GM12878 (cell line): ENCODE data around the gene TLR5. TPM values are rescaled to one million over a fixed set of nuclear protein-coding genes. Genes with fewer than 3 reads are reported as not detected.

ENCODE experiments used
- ATAC-seq: fragments of 200-7000 bp; cut with Tn5 transposase; 3 replicates; pipeline ENCODE4 v1.9.1; 2020; ENCODE audit warnings: mild to moderate bottlenecking, moderate library complexity
- BruUV-seq: library from RNA; stranded (reverse); fragments of 400-500 nt; replicated peaks from 2 replicates; lab custom pipeline; 2021; lab: Mats Ljungman, UMichigan
- CTCF ChIA-PET: fragments of 300-600 bp; sonication (Branson Sonifier 250); formaldehyde crosslinking; extraction: SDS; loops from one replicate; lab custom pipeline; 2021; ENCODE audit warnings: inconsistent platforms; lab: Yijun Ruan, JAX
- POLR2A ChIA-PET: fragments of 350-600 bp; formaldehyde crosslinking; extraction: SDS; loops from one replicate; lab custom pipeline; 2021; ENCODE audit warnings: inconsistent platforms; lab: Charles Lee
- RAD21 ChIA-PET: fragments of 300-600 bp; sonication (Branson Sonifier 250); formaldehyde crosslinking; loops from one replicate; lab custom pipeline; 2023; ENCODE audit warnings: antibody characterized with exemption; ENCODE audit not compliant: unreplicated experiment; lab: Charles Lee
- SMC1A ChIA-PET: fragments of 300-600 bp; sonication (Branson Sonifier 250); formaldehyde crosslinking; loops from one replicate; lab custom pipeline; 2023; ENCODE audit not compliant: unreplicated experiment, uncharacterized antibody; lab: Charles Lee
- DNase-seq: peaks from one replicate; pipeline ENCODE4 v3.0.0-alpha.2; 2011; ENCODE audit warnings: low read depth, low spot score
- FAIRE-seq: peaks from 3 replicates; lab custom pipeline; 2011; peaks lifted over from hg19 to GRCh38; lab: Jason Lieb, UNC
- H2AFZ ChIP-seq: 2 replicates; pipeline ENCODE4 v1.6.0; 2011; ENCODE audit warnings: low read depth, low read length, control low read depth; ENCODE audit not compliant: control insufficient read depth
- H3K27ac ChIP-seq: 2 replicates; pipeline ENCODE4 v1.5.1; 2011; ENCODE audit warnings: control low read depth; ENCODE audit not compliant: control insufficient read depth, insufficient read depth
- H3K27me3 ChIP-seq, 2 experiments: replicated peaks in 1 of 2; 2 replicates each; pipeline versions ENCODE4 v1.6.0 to v1.6.1; 2011; ENCODE audit warnings: low read length in 1 of 2; ENCODE audit not compliant: control insufficient read depth in 2 of 2, insufficient read depth in 2 of 2
- H3K36me3 ChIP-seq, 2 experiments: 2 replicates each; pipeline ENCODE4 v1.5.1; 2011; ENCODE audit warnings: low read length in 1 of 2; ENCODE audit not compliant: control insufficient read depth in 2 of 2, insufficient read depth in 2 of 2
- H3K4me1 ChIP-seq: 2 replicates; pipeline ENCODE4 v1.6.1; 2011; ENCODE audit warnings: mild to moderate bottlenecking, low read length, moderate library complexity, mixed read lengths; ENCODE audit not compliant: control insufficient read depth, insufficient read depth
- H3K4me2 ChIP-seq: 2 replicates; pipeline ENCODE4 v1.6.0; 2011; ENCODE audit warnings: control low read depth; ENCODE audit not compliant: control insufficient read depth, insufficient read depth
- H3K4me3 ChIP-seq: fragments of 200-600 bp; sonication (generic); 2 replicates; pipeline ENCODE4 v1.5.1; 2016
- H3K79me2 ChIP-seq: 2 replicates; pipeline ENCODE4 v1.6.0; 2011; ENCODE audit warnings: low read length; ENCODE audit not compliant: control insufficient read depth, insufficient read depth
- H3K9ac ChIP-seq: 2 replicates; pipeline ENCODE4 v1.8.0; 2011; ENCODE audit warnings: low read length, control low read depth, mixed read lengths; ENCODE audit not compliant: control insufficient read depth, insufficient read depth
- H3K9me3 ChIP-seq: replicated peaks from 3 replicates; pipeline ENCODE4 v1.5.1; 2011; ENCODE audit warnings: mild to moderate bottlenecking, low read length; ENCODE audit not compliant: control insufficient read depth, insufficient read depth
- H4K20me1 ChIP-seq: 2 replicates; pipeline ENCODE4 v1.6.0; 2011; ENCODE audit not compliant: control insufficient read depth, insufficient read depth
- ATF7 ChIP-seq: fragments of 450-650 bp; IDR thresholded peaks from 2 replicates; pipeline ENCODE4 v1.6.1; 2016; ENCODE audit warnings: low read depth, mild to moderate bottlenecking
- FOS ChIP-seq: IDR thresholded peaks from 3 replicates; pipeline ENCODE4 v1.6.1; 2011; ENCODE audit warnings: borderline replicate concordance; ENCODE audit not compliant: insufficient read length; ENCODE audit errors: extremely low read depth
- HDGF ChIP-seq: fragments of 450-650 bp; IDR thresholded peaks from 2 replicates; pipeline ENCODE4 v1.6.1; 2016; ENCODE audit warnings: antibody characterized with exemption
- MEF2A ChIP-seq: IDR thresholded peaks from 2 replicates; pipeline ENCODE4 v1.6.1; 2011; ENCODE audit warnings: low read depth, mild to moderate bottlenecking, low read length, moderate library complexity; ENCODE audit not compliant: insufficient read depth
- MXI1 ChIP-seq: fragments of 150-350 bp; IDR thresholded peaks from 2 replicates; pipeline ENCODE4 v1.6.1; 2011; ENCODE audit warnings: low read depth, mild to moderate bottlenecking, inconsistent platforms, low read length, improper control_type of control experiment
- NFYA ChIP-seq: IDR thresholded peaks from 2 replicates; pipeline ENCODE4 v1.6.1; 2011; ENCODE audit warnings: low read depth, mild to moderate bottlenecking, low read length, improper control_type of control experiment, borderline replicate concordance
- TARDBP ChIP-seq: IDR thresholded peaks from 2 replicates; pipeline ENCODE4 v1.6.1; 2016; ENCODE audit warnings: borderline replicate concordance
- USF1 ChIP-seq: IDR thresholded peaks from 2 replicates; pipeline ENCODE4 v1.6.1; 2011; ENCODE audit warnings: borderline replicate concordance, low read depth, mild to moderate bottlenecking, moderate library complexity, mixed read lengths, low read length; ENCODE audit not compliant: insufficient read depth; ENCODE audit errors: extremely low read length
- WGBS: methylation state at CpG from one replicate; pipeline ENCODE4 v1.1.6; 2016; ENCODE audit warnings: low lambda C conversion rate; ENCODE audit not compliant: insufficient replicate concordance, insufficient coverage; ENCODE audit errors: missing lambda C conversion rate; 5-methylcytosine and 5-hydroxymethylcytosine counted together
- in situ Hi-C: fragments of 300-500 bp; cut with MboI; formaldehyde crosslinking; loops from 9 replicates; pipeline ENCODE4 v1.14.3; 2018; ENCODE audit warnings: mixed read lengths
- intact Hi-C: fragments of 100-400 bp; cut with micrococcal nuclease; formaldehyde crosslinking; loops from one replicate; pipeline ENCODE4 v1.14.2; 2022; ENCODE audit not compliant: unreplicated experiment
- polyA plus RNA-seq, 11 experiments: library from polyadenylated mRNA; depleted of rRNA in 4 of 11; unstranded in 6 of 11; stranded (reverse) in 5 of 11; fragments of >200 nt; fragmentation: Nextera tagmentation in 4 of 11; fragmentation: Illumina TruSeq in 1 of 11; extraction: Ambion mirVana in 4 of 11; extraction: Trizol in 1 of 11; gene quantifications; 1 replicate in 1 of 11; 2 replicates in 10 of 11; pipeline versions ENCODE4 v1.2.1 to v1.2.3, GENCODE V29; 2011 to 2016; ENCODE audit warnings: inconsistent platforms in 2 of 11, missing spikeins in 2 of 11, low read depth in 1 of 11
- total RNA-seq, 4 experiments: library from RNA; depleted of rRNA in 3 of 4; stranded (reverse); fragments of >200 nt in 3 of 4; fragmentation: Illumina TruSeq in 1 of 4; extraction: Trizol in 1 of 4; gene quantifications; 2 replicates each; pipeline versions ENCODE4 v1.2.1 to v1.2.3, GENCODE V29; 2013 to 2021
- TF ChIP-seq, protein P1 (sequence below): fragments of 450-650 bp; IDR thresholded peaks from 2 replicates; pipeline ENCODE4 v1.6.1; 2018; ENCODE audit warnings: borderline replicate concordance, mild to moderate bottlenecking; ENCODE audit not compliant: partially characterized antibody

Gene TLR5
- total and polyA plus RNA-seq, 10 of the 15 experiments (the other 5 are each of a cell fraction or from before 2014, with no cell fraction given): 0.34 to 5.3 (median 0.79) TPM

DNA sequence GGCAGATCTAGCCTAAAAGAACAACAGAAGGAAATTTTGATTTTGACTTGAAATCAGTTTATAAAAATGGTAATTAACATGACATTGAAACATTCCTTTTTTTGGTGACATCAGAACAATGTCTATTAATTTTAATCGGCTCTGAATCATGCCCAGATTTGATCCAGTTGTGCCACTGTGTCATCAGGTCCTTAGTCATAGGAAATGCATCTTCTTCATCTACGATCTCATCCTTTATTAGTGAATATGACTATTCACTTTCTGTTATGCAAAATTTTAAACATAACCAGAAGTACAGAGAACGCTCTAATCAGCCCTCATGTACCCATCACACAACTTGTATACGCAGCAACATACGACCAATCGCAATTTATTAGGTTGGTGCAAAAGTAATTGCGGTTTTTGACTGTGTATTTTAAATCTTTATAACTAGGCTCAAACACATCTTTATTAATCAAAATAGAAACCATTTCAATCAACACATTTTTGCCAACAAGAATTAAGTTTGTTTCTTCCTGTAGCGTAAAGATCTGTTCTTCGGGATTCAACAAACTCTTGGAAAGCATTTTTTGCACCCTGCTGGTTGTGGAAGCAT, 40.3 kb upstream of the TLR5 start:
- DNase-seq: no peak
- H3K4me2 ChIP-seq: no peak overlapping the region
- BruUV-seq: no TSS peak
- in situ Hi-C loops: no loop called here
- H3K9ac ChIP-seq: no peak overlapping the region
- no peak for FAIRE-seq
- SMC1A ChIA-PET: interaction anchor here (0.7 to 3.3 kb wide), 5 partner anchors 9 to 51 kb away, joined by 3 to 12 read pairs (median 4); no protein-coding TSS in a partner anchor
- no peaks in the 10 kb centered on the region for H3K79me2 ChIP-seq
- intact Hi-C loops: no loop called here
- RAD21 ChIA-PET: interaction anchor here (3.4 kb wide), 2 partner anchors 50 to 61 kb away, joined by 21 to 31 read pairs; no protein-coding TSS in a partner anchor
- H2AFZ ChIP-seq: no peak overlapping the region
- no peaks in the 10 kb centered on the region for H3K9me3 ChIP-seq
- POLR2A ChIA-PET: interaction anchor here (0.7 kb wide), 1 partner anchor 50 kb away, joined by 3 read pairs; no protein-coding TSS in a partner anchor
- H3K27me3 ChIP-seq: peaks cover 0 to 3% of the 10 kb centered on the region in 2 experiments; a peak in 2 of 4 replicates
- no peak for TF ChIP-seq MXI1
- TF ChIP-seq NFYA: no peak
- TF ChIP-seq USF1: no peak
- TF ChIP-seq TARDBP: no peak
- no peak for TF ChIP-seq ATF7
- TF ChIP-seq FOS: no peak
- no peak for TF ChIP-seq MEF2A
- TF ChIP-seq, protein P1, sequence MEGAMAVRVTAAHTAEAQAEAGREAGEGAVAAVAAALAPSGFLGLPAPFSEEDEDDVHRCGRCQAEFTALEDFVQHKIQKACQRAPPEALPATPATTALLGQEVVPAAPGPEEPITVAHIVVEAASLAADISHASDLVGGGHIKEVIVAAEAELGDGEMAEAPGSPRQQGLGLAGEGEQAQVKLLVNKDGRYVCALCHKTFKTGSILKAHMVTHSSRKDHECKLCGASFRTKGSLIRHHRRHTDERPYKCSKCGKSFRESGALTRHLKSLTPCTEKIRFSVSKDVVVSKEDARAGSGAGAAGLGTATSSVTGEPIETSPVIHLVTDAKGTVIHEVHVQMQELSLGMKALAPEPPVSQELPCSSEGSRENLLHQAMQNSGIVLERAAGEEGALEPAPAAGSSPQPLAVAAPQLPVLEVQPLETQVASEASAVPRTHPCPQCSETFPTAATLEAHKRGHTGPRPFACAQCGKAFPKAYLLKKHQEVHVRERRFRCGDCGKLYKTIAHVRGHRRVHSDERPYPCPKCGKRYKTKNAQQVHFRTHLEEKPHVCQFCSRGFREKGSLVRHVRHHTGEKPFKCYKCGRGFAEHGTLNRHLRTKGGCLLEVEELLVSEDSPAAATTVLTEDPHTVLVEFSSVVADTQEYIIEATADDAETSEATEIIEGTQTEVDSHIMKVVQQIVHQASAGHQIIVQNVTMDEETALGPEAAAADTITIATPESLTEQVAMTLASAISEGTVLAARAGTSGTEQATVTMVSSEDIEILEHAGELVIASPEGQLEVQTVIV: no peak
- no peak for TF ChIP-seq HDGF
- no peaks in the 10 kb centered on the region for H4K20me1 ChIP-seq
- CTCF ChIA-PET: interaction anchor here (0.6 to 1.5 kb wide), 4 partner anchors 53 to 512 kb away, joined by 3 to 4 read pairs (median 4); no protein-coding TSS in a partner anchor
- no peak overlapping the region for H3K27ac ChIP-seq
- no peaks in the 10 kb centered on the region for H3K36me3 ChIP-seq
- 54% methylated on average over 9 of the region's 9 CpGs for WGBS
- no peak for ATAC-seq
- no peak overlapping the region for H3K4me3 ChIP-seq
- no peaks in the 10 kb centered on the region for H3K4me1 ChIP-seq
